Adrenal gland (tissue), 12 donors: Measurements from ENCODE around the gene TMEM43. TPM values are rescaled to one million over a fixed set of nuclear protein-coding genes. Genes with fewer than 3 reads are reported as not detected.

ENCODE experiments used
- DNase-seq, 7 donors: peaks; one replicate each; pipeline ENCODE4 v3.0.0-alpha.2; 2019 to 2020
- H3K27ac ChIP-seq, 5 donors: fragments of 200-600 bp; sonication (generic) in 4 of 5; 1 replicate in 3 of 5; 2 replicates in 2 of 5; pipeline versions ENCODE4 v1.5.1 to v1.8.0; 2016 to 2020; ENCODE audit warnings: mild to moderate bottlenecking in 1 of 5
- H3K27me3 ChIP-seq: fragments of 200-600 bp; 2 replicates; pipeline ENCODE4 v1.8.0; 2021
- H3K36me3 ChIP-seq, 2 donors: fragments of 200-600 bp; replicated peaks in 1 of 2; 1 replicate in 1 of 2; 2 replicates in 1 of 2; pipeline versions ENCODE4 v1.5.1 to v1.8.0; 2018 to 2022
- H3K4me1 ChIP-seq, 2 donors: fragments of 200-600 bp; replicated peaks in 1 of 2; 1 replicate in 1 of 2; 2 replicates in 1 of 2; pipeline versions ENCODE4 v1.5.1 to v1.8.0; 2018 to 2021
- H3K4me3 ChIP-seq, 4 donors: fragments of 200-600 bp; sonication (generic) in 3 of 4; one replicate each; pipeline ENCODE4 v1.5.1; 2016 to 2018
- H3K9me3 ChIP-seq, 3 donors: fragments of 200-600 bp; sonication (generic) in 1 of 3; replicated peaks in 1 of 3; 1 replicate in 2 of 3; 2 replicates in 1 of 3; pipeline versions ENCODE4 v1.5.1 to v1.8.0; 2016 to 2021
- POLR2A ChIP-seq, 2 donors: fragments of 450-650 bp; IDR thresholded peaks; one replicate each; pipeline ENCODE4 v1.6.1; 2017; ENCODE audit warnings: antibody characterized with exemption in 2 of 2, mild to moderate bottlenecking in 2 of 2, moderate library complexity in 1 of 2
- WGBS, 4 donors: extraction: QIAGEN DNeasy Blood & Tissue Kit in 2 of 4; methylation state at CpG; one replicate each; pipeline versions ENCODE4 v1.1.5 to v1.1.7; 2013 to 2017; 5-methylcytosine and 5-hydroxymethylcytosine counted together
- intact Hi-C, 2 donors: fragments of 100-400 bp; cut with DNase I; formaldehyde crosslinking; loops; one replicate each; pipeline versions ENCODE4 v1.14.1 to v1.15.0; 2022 to 2023
- polyA plus RNA-seq, 3 donors: library from polyadenylated mRNA; stranded (reverse); fragments of 200-250 nt in 2 of 3; fragments of 350-450 nt in 1 of 3; fragmentation: Illumina TruSeq in 1 of 3; extraction: RNeasy Lipid Tissue Mini Kit (QIAGEN cat#74804) in 1 of 3; gene quantifications; one replicate each; pipeline ENCODE4 v1.2.3, GENCODE V29; 2013 to 2014
- total RNA-seq, 9 donors: library from RNA; depleted of rRNA in 4 of 9; stranded (reverse); fragments of >200 nt in 4 of 9; fragments of 120-200 nt in 1 of 9; fragmentation: NEBNext Ultra II Directional in 1 of 9; extraction: Animal tissue kit (Norgen Biotek cat#: 25700) in 1 of 9; gene quantifications; one replicate each; pipeline versions ENCODE4 v1.1.0 to v1.2.4, GENCODE V29; 2013 to 2023
- TF ChIP-seq, protein P1 (sequence below), 6 experiments: fragments of 450-650 bp in 4 of 6; fragments of 200-600 bp in 2 of 6; sonication (generic) in 1 of 6; IDR thresholded peaks; 1 replicate in 5 of 6; 2 replicates in 1 of 6; pipeline versions ENCODE4 v1.5.1 to v1.8.0; 2016 to 2021; ENCODE audit warnings: antibody characterized with exemption in 6 of 6, mild to moderate bottlenecking in 2 of 6, moderate library complexity in 1 of 6
- donor health status: healthy with polysubstance abuse.
- donor health status: Bipolar disorder and iron deficiency.
- donor health status: DM: yes; HTN: yes; CAD: no.
- donor health status: DM: no; HTN: no; CAD: no.
- donor health status: DM: no; HTN: no; CAD: no.
- donor health status: DM: yes; HTN: yes; CAD: no.

TMEM43 gene
- total and polyA plus RNA-seq, 12 donors: 40.0 to 79.1 (median 56.5) TPM

DNA sequence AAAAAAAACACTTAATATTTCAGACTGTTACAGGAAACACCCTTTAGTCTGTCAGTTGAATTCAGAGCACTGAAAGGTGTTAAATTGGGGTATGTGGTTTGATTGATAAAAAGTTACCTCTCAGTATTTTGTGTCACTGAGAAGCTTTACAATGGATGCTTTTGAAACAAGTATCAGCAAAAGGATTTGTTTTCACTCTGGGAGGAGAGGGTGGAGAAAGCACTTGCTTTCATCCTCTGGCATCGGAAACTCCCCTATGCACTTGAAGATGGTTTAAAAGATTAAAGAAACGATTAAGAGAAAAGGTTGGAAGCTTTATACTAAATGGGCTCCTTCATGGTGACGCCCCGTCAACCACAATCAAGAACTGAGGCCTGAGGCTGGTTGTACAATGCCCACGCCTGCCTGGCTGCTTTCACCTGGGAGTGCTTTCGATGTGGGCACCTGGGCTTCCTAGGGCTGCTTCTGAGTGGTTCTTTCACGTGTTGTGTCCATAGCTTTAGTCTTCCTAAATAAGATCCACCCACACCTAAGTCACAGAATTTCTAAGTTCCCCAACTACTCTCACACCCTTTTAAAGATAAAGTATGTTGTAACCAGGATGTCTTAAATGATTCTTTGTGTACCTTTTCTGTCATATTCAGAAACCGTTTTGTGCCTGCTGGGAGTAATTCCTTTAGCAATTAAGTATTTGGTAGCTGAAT lies 17.9 kb downstream of the TMEM43 start:
- Histone ChIP-seq H3K9me3 (no peaks in the 10 kb centered on the region), H3K27ac (peak overlapping the region in 4 of 5 donors; percentile 32 to 91 (median 70)), H3K27me3 (no peaks in the 10 kb centered on the region), H3K4me3 (no peak overlapping the region), H3K36me3 (peaks cover 0 to 69% of the 10 kb centered on the region in 2 donors), H3K4me1 (peaks cover 30 to 42% of the 10 kb centered on the region in 2 donors)
- WGBS, 4 donors: 77 to 87% (median 83%) methylated on average over 8 of the region's 8 CpGs
- DNase-seq: peak in 1 of 7 donors; percentile 50
- intact Hi-C loops: no loop called here
- TF ChIP-seq, protein P1, sequence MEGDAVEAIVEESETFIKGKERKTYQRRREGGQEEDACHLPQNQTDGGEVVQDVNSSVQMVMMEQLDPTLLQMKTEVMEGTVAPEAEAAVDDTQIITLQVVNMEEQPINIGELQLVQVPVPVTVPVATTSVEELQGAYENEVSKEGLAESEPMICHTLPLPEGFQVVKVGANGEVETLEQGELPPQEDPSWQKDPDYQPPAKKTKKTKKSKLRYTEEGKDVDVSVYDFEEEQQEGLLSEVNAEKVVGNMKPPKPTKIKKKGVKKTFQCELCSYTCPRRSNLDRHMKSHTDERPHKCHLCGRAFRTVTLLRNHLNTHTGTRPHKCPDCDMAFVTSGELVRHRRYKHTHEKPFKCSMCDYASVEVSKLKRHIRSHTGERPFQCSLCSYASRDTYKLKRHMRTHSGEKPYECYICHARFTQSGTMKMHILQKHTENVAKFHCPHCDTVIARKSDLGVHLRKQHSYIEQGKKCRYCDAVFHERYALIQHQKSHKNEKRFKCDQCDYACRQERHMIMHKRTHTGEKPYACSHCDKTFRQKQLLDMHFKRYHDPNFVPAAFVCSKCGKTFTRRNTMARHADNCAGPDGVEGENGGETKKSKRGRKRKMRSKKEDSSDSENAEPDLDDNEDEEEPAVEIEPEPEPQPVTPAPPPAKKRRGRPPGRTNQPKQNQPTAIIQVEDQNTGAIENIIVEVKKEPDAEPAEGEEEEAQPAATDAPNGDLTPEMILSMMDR (IDR thresholded peaks at IDR 0.05): no peak
- TF ChIP-seq POLR2A (IDR thresholded peaks at IDR 0.05): no peak

DNA sequence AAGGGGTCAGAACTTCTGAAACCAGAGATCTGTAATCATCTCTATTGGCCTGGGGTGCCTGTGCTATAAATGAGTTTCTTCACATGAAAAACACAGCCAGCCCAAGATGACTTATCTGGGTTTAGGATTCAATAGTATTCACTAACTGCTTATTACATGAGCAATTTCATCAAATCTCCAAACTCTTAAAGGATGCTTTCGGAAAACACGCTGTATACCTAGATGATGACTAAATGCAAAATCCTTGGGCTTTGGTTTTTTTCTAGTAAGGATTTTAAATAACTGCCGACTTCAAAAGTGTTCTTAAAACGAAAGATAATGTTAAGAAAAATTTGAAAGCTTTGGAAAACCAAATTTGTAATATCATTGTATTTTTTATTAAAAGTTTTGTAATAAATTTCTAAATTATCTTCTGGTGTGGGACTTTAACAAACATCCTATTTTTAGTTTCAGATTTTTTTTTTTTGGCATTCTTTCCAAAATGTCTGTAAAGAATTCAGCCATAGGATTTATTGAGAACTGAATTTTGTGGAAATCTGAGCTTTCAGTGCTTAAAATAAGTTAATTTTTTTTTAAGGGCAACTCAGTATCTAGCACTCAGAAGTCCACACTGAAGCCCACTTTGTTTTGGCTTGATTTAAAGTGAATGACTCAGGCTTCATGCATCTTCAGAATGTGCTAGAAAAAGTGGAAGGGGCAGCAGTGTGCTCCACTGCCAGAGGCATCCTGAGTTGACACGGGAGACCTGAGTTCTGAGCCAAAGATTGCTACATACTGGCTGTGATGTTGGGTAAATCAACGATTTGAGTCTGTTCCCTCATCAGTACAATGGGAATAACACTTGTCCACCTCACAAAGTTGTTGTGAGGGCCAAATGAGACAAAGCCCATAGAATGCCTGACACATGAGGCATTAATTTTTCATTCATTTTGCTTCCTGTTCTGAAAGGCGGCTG lies 18.7 kb downstream of the TMEM43 start:
- intact Hi-C loops: no loop called here

DNA sequence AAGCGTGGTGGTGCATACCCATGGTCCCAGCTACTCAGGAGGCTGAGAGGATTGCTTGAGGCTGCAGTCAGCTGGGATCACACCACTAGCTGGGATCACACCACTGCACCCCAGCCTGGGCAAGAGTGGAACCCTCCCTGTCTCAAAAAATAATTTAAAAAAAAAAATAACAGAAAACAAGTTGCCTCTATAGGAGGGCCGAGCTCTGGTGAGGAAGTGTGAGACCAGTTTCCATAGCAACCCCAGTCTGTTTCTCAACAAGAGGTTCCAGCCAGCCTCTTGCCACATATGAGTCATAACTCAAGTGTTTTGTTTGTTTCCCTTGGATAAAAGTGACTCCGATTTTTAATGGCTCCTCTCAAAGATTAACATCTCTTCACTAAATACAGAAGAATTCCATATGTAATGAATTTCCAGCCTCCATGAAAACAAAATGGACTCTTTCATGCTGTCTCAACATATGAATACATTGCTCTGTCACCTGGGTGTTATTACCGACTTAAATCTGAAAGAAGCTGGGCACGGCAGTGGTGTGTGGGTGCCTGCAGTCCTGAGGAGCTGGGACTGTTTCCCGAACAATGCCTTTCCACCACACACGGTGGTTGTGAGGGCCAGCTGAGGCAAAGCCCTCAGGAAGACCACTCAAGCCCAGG lies 19.7 kb downstream of the TMEM43 start:
- no peaks in the 10 kb centered on the region for H3K9me3 ChIP-seq
- H3K4me3 ChIP-seq: peak overlapping the region in 1 of 4 donors; percentile 28
- TF ChIP-seq POLR2A (IDR thresholded peaks at IDR 0.05): peak in 1 of 2 donors; percentile 7
- TF ChIP-seq, protein P1 (IDR thresholded peaks at IDR 0.05): no peak
- intact Hi-C loops: no loop called here
- H3K27ac ChIP-seq: peak overlapping the region; percentile 22 to 91 (median 85)
- 6 to 13% (median 11%) methylated on average over 6 to 7 of the region's 7 CpGs for WGBS, 4 donors
- no peaks in the 10 kb centered on the region for H3K27me3 ChIP-seq
- H3K4me1 ChIP-seq: peaks cover 30 to 42% of the 10 kb centered on the region in 2 donors
- peaks cover 0 to 53% of the 10 kb centered on the region in 2 donors for H3K36me3 ChIP-seq
- peak; percentile 74 to 92 (median 89) for DNase-seq

More for the DNA sequence above, 18.7 kb downstream of the TMEM43 start:
- no peaks in the 10 kb centered on the region for H3K9me3 ChIP-seq
- WGBS, 4 donors: 36 to 45% (median 41%) methylated on average over 7 of the region's 7 CpGs
- DNase-seq: peak in 6 of 7 donors; percentile 47 to 88 (median 76)
- no peaks in the 10 kb centered on the region for H3K27me3 ChIP-seq
- H3K4me3 ChIP-seq: no peak overlapping the region
- peaks cover 0 to 63% of the 10 kb centered on the region in 2 donors for H3K36me3 ChIP-seq
- H3K27ac ChIP-seq: peak overlapping the region; percentile 1 to 91 (median 85)
- H3K4me1 ChIP-seq: peaks cover 30 to 42% of the 10 kb centered on the region in 2 donors
- TF ChIP-seq, protein P1 (IDR thresholded peaks at IDR 0.05): no peak
- no peak for TF ChIP-seq POLR2A (IDR thresholded peaks at IDR 0.05)
